Measurements from ENCODE around the gene GARRE1.

Gene GARRE1

DNA sequence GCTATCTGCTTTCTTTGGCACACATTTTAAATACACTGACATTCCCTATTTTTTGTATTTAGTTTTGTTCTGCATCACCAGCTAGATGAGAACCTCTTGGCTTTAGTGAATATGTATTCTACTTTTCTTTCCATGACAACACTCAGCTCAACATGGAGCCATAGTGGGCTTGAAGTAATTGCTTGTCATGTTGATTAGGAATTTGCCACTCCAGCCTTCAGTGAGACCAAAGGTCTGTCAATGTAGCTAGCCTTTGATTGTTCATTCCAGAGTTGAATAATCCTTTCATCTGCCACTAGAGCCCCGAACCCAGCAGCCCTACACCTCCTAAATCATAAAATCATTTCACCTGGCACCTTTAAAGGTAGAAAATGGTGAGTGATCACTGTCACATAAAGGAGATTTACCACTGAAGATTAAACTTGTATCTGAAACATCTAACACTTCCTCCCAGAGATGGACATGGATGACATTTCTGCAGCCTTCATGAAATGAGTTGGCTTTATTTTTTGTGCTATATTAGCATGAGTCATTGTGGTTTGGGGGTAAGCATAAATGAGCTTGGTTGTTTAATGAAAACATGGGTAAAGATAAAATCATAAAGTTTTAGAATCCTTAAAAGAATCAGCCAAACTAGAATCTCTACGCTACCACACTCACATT, 29.2 kb upstream of the GARRE1 start:
- H3K36me3 ChIP-seq (replicated peaks) = peaks cover 91% of the 10 kb centered on the region
- H3K9me3 ChIP-seq = no peaks in the 10 kb centered on the region
- H3K27me3 ChIP-seq (ENCODE audit: low read depth) = no peaks in the 10 kb centered on the region
- H3K4me3 ChIP-seq = no peak overlapping the region
- in situ Hi-C loops (cut with MboI; ENCODE audit: low sequenced_read_pairs) = no loop called here
- no peaks in the 10 kb centered on the region for H3K4me1 ChIP-seq
- DNase-seq (ENCODE audit: low spot score in 2 of 2) = no peak

DNA sequence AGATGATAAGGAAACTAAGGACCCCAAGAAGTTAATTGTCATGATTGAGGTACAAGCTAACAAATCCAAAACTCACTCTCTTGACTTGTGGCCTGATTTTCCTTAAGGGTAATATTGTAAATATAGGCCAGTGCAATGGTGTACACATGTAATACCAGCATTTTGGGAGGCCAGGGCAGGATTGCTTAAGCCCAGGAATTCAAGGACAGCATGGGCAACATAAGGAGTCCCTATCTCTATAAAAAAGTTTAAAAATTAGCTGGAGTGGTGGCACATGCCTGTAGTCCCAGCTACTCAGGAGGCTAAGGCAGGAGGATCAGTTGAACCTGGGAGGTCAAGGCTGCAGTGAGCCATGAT, 28.7 kb upstream of the GARRE1 start:
- no peak for DNase-seq (ENCODE audit: low spot score in 2 of 2)
- Histone ChIP-seq H3K4me3 (no peak overlapping the region), H3K27me3 (ENCODE audit: low read depth) (no peaks in the 10 kb centered on the region), H3K36me3 (replicated peaks) (peaks cover 93% of the 10 kb centered on the region), H3K9me3 (no peaks in the 10 kb centered on the region), H3K4me1 (no peaks in the 10 kb centered on the region)
- in situ Hi-C loops (cut with MboI; ENCODE audit: low sequenced_read_pairs) = no loop called here

DNA sequence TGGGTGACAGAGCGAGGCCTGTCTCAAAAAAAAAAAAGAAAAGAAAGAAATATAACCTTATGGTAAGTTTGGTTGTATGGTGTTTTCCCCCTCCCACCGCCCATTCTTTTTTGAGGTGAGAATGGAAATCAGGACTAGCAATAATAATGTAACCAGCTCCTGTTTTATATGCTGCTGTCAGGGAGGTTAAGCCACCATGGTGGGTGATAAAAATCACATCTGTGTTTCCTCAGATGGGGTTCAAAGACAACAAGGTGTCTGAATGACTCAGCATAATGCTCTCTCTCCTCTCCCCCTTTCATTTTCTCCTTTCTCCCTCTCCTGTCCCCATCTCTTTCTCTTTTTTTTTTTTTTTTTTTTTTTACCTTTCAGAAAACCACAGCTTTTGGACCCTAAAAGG, 28.3 kb upstream of the GARRE1 start:
- Histone ChIP-seq H3K9me3 (no peaks in the 10 kb centered on the region), H3K27me3 (ENCODE audit: low read depth) (no peaks in the 10 kb centered on the region), H3K4me1 (no peaks in the 10 kb centered on the region), H3K4me3 (no peak overlapping the region), H3K36me3 (replicated peaks) (peaks cover 91% of the 10 kb centered on the region)
- no peak for DNase-seq (ENCODE audit: low spot score in 2 of 2)
- in situ Hi-C loops (cut with MboI; ENCODE audit: low sequenced_read_pairs) = no loop called here

DNA sequence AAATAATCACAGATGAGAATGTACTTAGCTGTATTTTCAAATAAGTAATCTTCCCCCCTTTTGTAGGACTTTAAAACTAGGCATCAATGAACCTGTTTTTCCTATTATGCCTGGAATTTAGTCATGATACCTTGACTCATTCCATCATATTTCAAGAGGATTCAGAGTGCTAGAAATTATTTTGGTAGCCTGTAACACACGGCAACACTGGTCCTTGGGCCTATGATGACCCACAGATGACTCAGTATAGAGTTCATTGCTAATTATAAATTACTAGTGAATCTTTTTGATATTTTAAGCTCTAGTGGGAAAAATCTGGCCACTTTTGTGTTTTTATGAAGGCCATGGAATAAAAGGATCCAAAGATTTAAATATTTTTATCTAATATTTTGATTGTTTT, 26.0 kb upstream of the GARRE1 start:
- Histone ChIP-seq H3K36me3 (replicated peaks) (peaks cover 68% of the 10 kb centered on the region), H3K9me3 (no peaks in the 10 kb centered on the region), H3K4me3 (no peak overlapping the region), H3K4me1 (peaks cover 10% of the 10 kb centered on the region), H3K27me3 (ENCODE audit: low read depth) (no peaks in the 10 kb centered on the region)
- in situ Hi-C loops (cut with MboI; ENCODE audit: low sequenced_read_pairs) = no loop called here
- no peak for DNase-seq (ENCODE audit: low spot score in 2 of 2)

DNA sequence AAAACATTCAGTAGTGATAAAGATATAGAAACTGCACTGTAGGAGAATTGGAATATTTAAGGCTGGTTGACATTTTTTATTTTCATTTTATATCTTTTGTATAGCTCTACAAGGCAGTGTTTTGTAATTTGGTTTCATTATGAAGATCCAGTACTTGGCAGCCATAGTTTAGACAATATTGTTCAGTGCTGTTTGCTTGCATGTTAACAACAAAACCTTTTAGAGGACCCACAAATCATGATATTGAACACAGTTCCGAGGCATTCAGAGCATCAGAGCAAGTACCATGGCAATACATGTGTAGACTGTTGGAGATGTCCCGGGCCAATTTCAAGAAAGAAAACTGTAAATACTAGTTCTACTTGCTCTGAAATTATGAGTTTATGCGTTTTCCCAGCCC, 25.6 kb upstream of the GARRE1 start:
- H3K27me3 ChIP-seq (ENCODE audit: low read depth) = no peaks in the 10 kb centered on the region
- H3K36me3 ChIP-seq (replicated peaks) = peaks cover 63% of the 10 kb centered on the region
- peaks cover 14% of the 10 kb centered on the region for H3K4me1 ChIP-seq
- H3K4me3 ChIP-seq = no peak overlapping the region
- in situ Hi-C loops (cut with MboI; ENCODE audit: low sequenced_read_pairs) = no loop called here
- DNase-seq (ENCODE audit: low spot score in 2 of 2) = no peak
- H3K9me3 ChIP-seq = no peaks in the 10 kb centered on the region

DNA sequence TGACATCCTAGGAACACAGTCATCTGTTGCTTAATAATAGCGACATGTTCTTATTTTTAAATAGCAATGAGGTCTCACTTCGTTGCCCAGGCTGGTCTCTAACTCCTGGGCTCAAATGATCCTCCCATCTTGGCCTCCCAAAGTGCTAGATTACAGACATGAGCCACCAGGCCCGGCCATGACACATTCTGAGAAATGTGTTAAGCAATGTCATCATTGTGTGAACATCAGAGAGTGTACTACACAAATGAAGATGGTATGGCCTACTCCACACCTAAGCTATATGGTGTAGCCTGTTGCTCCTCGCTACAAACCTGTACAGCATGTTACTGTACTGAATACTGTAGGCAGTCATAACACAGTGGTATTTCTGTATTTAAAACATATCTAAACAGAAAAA, 24.6 kb upstream of the GARRE1 start:
- in situ Hi-C loops (cut with MboI; ENCODE audit: low sequenced_read_pairs) = no loop called here
- peaks cover 54% of the 10 kb centered on the region for H3K36me3 ChIP-seq (replicated peaks)

DNA sequence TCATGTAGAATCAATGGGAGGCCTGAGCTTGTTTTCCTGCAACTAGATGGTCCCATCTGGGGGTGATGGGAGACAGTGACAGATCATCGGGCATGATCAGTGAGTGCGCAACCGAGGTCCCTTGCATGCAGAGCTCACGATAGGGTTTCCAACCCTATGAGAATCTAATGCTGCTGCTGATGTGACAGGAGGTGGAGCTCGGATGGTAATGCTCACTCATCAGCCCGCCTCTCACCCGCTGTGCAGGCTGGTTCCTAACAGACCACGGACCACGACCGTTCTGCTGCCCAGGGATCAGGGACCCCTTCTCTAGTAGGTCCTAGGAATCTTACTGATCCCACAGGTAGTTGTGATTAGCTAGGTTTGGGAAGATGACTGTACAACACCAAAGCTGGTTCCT, 23.5 kb upstream of the GARRE1 start:
- Histone ChIP-seq H3K36me3 (replicated peaks) (peaks cover 43% of the 10 kb centered on the region), H3K4me1 (peaks cover 14% of the 10 kb centered on the region), H3K4me3 (no peak overlapping the region), H3K9me3 (no peaks in the 10 kb centered on the region), H3K27me3 (ENCODE audit: low read depth) (no peaks in the 10 kb centered on the region)
- in situ Hi-C loops (cut with MboI; ENCODE audit: low sequenced_read_pairs) = no loop called here
- DNase-seq (ENCODE audit: low spot score in 2 of 2) = no peak

More for the DNA sequence above, 24.6 kb upstream of the GARRE1 start:
- Histone ChIP-seq H3K9me3 (no peaks in the 10 kb centered on the region), H3K27me3 (ENCODE audit: low read depth) (no peaks in the 10 kb centered on the region), H3K4me1 (peaks cover 14% of the 10 kb centered on the region), H3K4me3 (no peak overlapping the region)
- no peak for DNase-seq (ENCODE audit: low spot score in 2 of 2)

DNA sequence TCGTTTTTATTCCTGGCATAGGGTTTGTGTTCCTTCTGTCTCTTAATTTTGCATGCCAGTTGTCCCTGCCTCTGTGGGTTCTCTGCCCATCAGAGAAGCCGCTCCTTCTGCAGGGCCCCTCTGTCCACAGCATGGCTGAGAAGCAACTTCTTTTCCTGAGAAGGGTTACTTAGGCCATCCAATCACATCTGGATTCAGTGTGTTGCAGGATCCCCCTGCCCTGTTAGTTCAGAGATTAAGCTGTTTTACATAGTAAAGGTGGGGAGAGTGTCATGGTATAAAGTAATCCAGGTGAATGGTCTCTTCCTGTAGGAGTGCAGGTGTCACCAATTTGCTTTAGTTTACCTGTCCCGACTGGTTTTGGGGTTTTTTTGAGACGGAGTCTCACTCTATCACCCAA, 22.9 kb upstream of the GARRE1 start:
- H3K27me3 ChIP-seq (ENCODE audit: low read depth) = no peaks in the 10 kb centered on the region
- H3K36me3 ChIP-seq (replicated peaks) = peaks cover 42% of the 10 kb centered on the region
- no peaks in the 10 kb centered on the region for H3K9me3 ChIP-seq
- in situ Hi-C loops (cut with MboI; ENCODE audit: low sequenced_read_pairs) = no loop called here
- no peak overlapping the region for H3K4me3 ChIP-seq
- peaks cover 14% of the 10 kb centered on the region for H3K4me1 ChIP-seq
- no peak for DNase-seq (ENCODE audit: low spot score in 2 of 2)

DNA sequence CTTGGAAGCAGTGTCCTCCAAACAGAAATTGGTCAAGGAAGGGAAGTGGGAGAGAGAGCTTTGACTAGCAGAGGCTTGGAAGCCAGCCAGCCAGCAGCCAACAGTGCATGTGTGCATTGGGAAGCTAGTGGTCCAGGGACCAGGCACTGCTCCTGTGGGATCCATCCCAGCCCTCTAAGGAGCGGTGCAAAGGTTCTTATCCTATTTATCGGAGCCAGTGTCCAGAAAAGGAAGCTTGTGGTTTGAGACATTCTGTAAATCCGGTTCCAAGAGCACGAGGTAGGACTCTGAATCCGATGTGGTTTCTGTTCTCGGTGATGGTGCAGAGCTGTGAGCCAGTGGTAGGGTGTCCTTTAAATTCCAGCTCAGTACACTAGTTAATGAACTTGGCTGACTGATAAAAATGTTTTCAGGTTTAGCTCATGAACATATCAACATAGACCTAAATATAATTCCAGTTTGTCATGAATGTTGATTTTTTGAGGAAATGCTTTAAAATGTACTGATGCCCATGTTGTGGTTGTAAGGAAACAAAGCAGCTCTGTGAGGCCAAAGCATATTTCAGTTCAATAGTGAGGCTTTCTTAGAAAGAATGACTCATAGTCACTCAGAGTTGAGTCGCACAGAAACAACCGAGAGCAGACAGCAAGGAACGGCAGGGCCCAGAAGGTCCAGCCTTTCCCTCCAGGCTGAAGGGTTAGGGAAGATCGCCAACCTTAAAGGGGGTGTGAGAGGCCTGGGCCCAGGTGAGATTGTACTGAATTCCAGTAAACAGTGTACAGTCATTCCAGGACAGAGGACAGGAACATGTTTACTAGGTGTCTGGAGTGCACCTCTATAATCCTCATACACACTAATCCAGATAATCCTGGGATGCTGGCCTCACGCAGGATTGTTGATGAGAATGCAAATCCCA, 21.5 kb upstream of the GARRE1 start:
- no peak overlapping the region for H3K4me3 ChIP-seq
- DNase-seq (ENCODE audit: low spot score in 2 of 2) = peak in 1 of 2 experiments; percentile 42
- H3K36me3 ChIP-seq (replicated peaks) = peaks cover 30% of the 10 kb centered on the region
- no peaks in the 10 kb centered on the region for H3K9me3 ChIP-seq
- in situ Hi-C loops (cut with MboI; ENCODE audit: low sequenced_read_pairs) = no loop called here
- H3K27me3 ChIP-seq (ENCODE audit: low read depth) = no peaks in the 10 kb centered on the region
- H3K4me1 ChIP-seq = peaks cover 14% of the 10 kb centered on the region

DNA sequence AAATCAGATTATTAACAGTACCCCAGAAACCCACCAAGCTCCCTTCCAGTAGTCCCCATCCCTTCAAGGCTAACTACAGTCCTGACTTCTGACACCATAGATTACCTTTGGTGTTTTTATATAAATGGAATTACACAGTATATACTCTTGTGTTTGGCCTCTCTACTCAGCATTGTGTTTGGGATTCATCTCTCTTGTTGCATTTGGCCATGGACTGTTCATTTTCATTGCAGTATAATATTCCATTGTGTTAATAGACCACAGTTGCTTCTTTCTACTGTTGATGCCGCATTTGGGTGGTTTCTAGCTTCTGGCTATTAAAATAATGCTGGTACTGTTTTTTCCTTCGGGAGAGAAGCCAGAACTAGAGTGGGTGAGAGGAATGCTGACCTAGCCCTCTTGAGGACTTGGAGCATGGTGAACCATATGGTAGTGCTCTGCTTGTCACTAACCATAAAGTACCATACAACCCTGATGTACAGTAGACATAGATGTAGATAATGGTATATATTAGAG, 18.9 kb upstream of the GARRE1 start:
- H3K4me3 ChIP-seq = no peak overlapping the region
- in situ Hi-C loops (cut with MboI; ENCODE audit: low sequenced_read_pairs) = no loop called here

DNA sequence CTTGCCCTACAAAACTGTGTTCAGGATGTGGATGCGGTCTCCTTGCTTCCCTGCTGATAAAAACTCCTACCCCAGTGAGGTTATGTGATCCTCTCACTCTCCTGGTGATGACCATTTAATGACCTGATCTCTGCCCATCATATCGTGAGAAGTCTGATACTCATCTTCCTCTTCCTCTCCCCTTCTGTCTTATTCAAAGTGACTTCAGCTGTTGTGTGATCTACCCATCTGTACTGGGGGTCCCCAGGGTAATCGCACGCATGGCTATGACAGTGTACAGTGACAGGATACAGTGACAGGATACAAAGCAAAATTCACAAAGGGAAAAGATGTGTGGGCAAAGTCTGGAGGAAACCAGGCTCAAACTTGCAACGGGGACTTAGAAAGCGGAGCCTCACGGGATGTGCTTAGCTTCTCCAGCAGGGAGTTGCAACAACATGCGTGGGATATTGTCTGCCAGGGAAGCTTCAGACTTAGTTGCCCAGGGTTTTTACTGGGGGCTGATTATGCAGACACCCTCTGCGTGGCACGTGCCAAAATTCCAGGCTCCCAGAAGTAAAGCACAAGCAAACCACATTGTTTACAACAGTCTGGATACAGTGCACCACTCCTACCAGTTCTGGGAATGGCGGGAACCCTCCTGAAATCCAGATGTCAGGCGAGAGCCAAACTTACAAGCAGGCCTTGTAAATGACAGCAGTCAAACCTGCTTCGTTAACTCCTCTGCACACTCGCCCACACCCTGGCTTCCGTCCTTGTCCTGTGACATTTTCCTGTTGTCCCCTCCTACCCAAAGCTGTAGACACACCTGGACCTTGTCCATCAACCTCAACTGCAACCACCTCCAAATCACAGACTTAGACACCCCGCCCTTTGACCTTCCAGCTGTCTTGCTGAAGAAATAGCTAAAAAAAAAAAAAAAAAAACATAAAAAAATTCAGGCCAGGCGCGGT, 18.0 kb upstream of the GARRE1 start:
- no peaks in the 10 kb centered on the region for H3K9me3 ChIP-seq
- peaks cover 14% of the 10 kb centered on the region for H3K4me1 ChIP-seq
- H3K27me3 ChIP-seq (ENCODE audit: low read depth) = no peaks in the 10 kb centered on the region
- no peak for DNase-seq (ENCODE audit: low spot score in 2 of 2)
- no peaks in the 10 kb centered on the region for H3K36me3 ChIP-seq (replicated peaks)
- in situ Hi-C loops (cut with MboI; ENCODE audit: low sequenced_read_pairs) = no loop called here
- no peak overlapping the region for H3K4me3 ChIP-seq

More for the DNA sequence above, 18.9 kb upstream of the GARRE1 start:
- Histone ChIP-seq H3K27me3 (ENCODE audit: low read depth) (no peaks in the 10 kb centered on the region), H3K9me3 (no peaks in the 10 kb centered on the region), H3K36me3 (replicated peaks) (peaks cover 4% of the 10 kb centered on the region), H3K4me1 (peaks cover 14% of the 10 kb centered on the region)
- no peak for DNase-seq (ENCODE audit: low spot score in 2 of 2)

DNA sequence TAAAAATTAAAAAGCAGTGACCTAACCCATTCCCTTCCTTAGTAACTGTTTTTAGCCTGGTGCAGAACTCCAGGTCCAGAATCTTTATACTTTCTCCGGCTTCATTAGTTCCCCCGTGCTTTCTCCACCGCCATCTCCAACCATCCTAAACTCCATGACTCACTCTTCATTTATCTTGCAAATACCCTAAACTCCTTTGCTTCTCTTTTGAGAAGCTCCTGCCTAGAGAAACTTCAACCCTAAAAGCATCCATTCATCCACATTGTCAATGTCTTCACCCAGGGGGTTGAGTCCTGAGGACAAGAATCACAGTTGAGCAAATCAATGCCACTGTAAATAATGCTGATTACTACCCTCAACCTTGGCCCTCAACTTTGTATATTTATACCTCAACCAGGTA, 17.1 kb upstream of the GARRE1 start:
- Histone ChIP-seq H3K4me3 (no peak overlapping the region), H3K27me3 (ENCODE audit: low read depth) (no peaks in the 10 kb centered on the region), H3K36me3 (replicated peaks) (no peaks in the 10 kb centered on the region), H3K9me3 (no peaks in the 10 kb centered on the region), H3K4me1 (peaks cover 14% of the 10 kb centered on the region)
- in situ Hi-C loops (cut with MboI; ENCODE audit: low sequenced_read_pairs) = no loop called here
- DNase-seq (ENCODE audit: low spot score in 2 of 2) = no peak

DNA sequence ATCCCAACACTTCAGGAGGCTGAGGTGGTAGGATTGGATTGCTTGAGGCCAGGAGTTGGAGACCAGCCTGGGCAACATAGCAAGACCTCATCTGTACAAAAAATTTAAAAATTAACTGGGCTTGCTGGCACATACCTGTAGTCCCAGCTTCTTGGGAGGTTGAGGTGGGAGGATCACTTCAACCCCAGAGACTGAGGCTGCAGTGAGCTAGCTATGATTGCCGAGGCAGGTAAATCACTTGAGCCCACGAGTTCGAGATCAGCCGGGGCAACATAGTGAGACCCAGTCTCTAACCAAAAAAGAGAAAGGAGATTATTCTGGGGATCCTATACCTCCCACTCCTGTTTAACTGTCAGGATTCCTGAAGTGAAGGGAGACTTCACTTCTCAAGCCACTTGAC, 16.4 kb upstream of the GARRE1 start:
- H3K4me3 ChIP-seq = no peak overlapping the region
- in situ Hi-C loops (cut with MboI; ENCODE audit: low sequenced_read_pairs) = no loop called here

More for the DNA sequence above, 16.4 kb upstream of the GARRE1 start:
- Histone ChIP-seq H3K36me3 (replicated peaks) (no peaks in the 10 kb centered on the region), H3K27me3 (ENCODE audit: low read depth) (no peaks in the 10 kb centered on the region), H3K4me1 (peaks cover 8% of the 10 kb centered on the region), H3K9me3 (no peaks in the 10 kb centered on the region)
- DNase-seq (ENCODE audit: low spot score in 2 of 2) = no peak
